Right atrium auricular region (tissue), 2 donors: Measurements from ENCODE around the gene STAC. TPM values are rescaled to one million over a fixed set of nuclear protein-coding genes. Genes with fewer than 3 reads are reported as not detected.

Source experiments
- DNase-seq: peaks from one replicate; pipeline ENCODE4 v3.0.0-alpha.2; 2019; ENCODE audit warnings: low spot score
- H3K27ac ChIP-seq, 2 donors: fragments of 200-600 bp; sonication (generic); 1 replicate in 1 of 2; 2 replicates in 1 of 2; pipeline ENCODE4 v1.5.1; 2016 to 2019
- H3K27me3 ChIP-seq, 2 donors: fragments of 200-600 bp; sonication (generic); one replicate each; pipeline versions ENCODE4 v1.5.1 to v1.6.0; 2017 to 2019
- H3K36me3 ChIP-seq: fragments of 200-600 bp; sonication (generic); one replicate; pipeline ENCODE4 v1.5.1; 2016
- H3K4me1 ChIP-seq, 2 donors: fragments of 200-600 bp; sonication (generic); one replicate each; pipeline versions ENCODE4 v1.5.1 to v1.6.0; 2017 to 2019
- H3K4me3 ChIP-seq, 2 donors: fragments of 200-600 bp; sonication (generic); 1 replicate in 1 of 2; 2 replicates in 1 of 2; pipeline ENCODE4 v1.5.1; 2017 to 2019; ENCODE audit warnings: mild to moderate bottlenecking in 1 of 2, moderate library complexity in 1 of 2
- H3K9me3 ChIP-seq, 2 donors: fragments of 200-600 bp; sonication (generic); one replicate each; pipeline ENCODE4 v1.5.1; 2019
- CTCF ChIP-seq, 2 donors: fragments of 200-600 bp; sonication (generic); IDR thresholded peaks; one replicate each; pipeline ENCODE4 v1.5.1; 2019; ENCODE audit warnings: antibody characterized with exemption in 2 of 2
- total RNA-seq, 2 donors: library from RNA; depleted of rRNA; stranded (reverse); fragments of >200 nt; gene quantifications; one replicate each; pipeline ENCODE4 v1.1.0, GENCODE V29; 2016

STAC gene
- total RNA-seq, 2 donors from 2014 or later = 0.33 TPM; not detected in 1

- no peak for TF ChIP-seq CTCF (IDR thresholded peaks at IDR 0.05)
These were observed 14.5 kb upstream of the STAC start for GRCh38 chr3:36365829-36366228.

GRCh38 chr3:36366308-36366707 is 14.0 kb upstream of the STAC start:
- TF ChIP-seq CTCF (IDR thresholded peaks at IDR 0.05) = no peak
- Histone ChIP-seq H3K4me1 (no peaks in the 10 kb centered on the region), H3K36me3 (no peaks in the 10 kb centered on the region), H3K9me3 (no peaks in the 10 kb centered on the region), H3K27ac (no peak overlapping the region), H3K4me3 (no peak overlapping the region), H3K27me3 (no peaks in the 10 kb centered on the region)
- no peak for DNase-seq

More at GRCh38 chr3:36365829-36366228, 14.5 kb upstream of the STAC start:
- Histone ChIP-seq H3K36me3 (no peaks in the 10 kb centered on the region), H3K27ac (no peak overlapping the region), H3K9me3 (no peaks in the 10 kb centered on the region), H3K27me3 (no peaks in the 10 kb centered on the region), H3K4me3 (no peak overlapping the region), H3K4me1 (no peaks in the 10 kb centered on the region)
- DNase-seq = no peak

- H3K36me3 ChIP-seq = no peaks in the 10 kb centered on the region
- H3K27me3 ChIP-seq = no peaks in the 10 kb centered on the region
- no peaks in the 10 kb centered on the region for H3K4me1 ChIP-seq
- TF ChIP-seq CTCF (IDR thresholded peaks at IDR 0.05) = no peak
- no peak overlapping the region for H3K27ac ChIP-seq
- DNase-seq = no peak
- H3K4me3 ChIP-seq = no peak overlapping the region
- H3K9me3 ChIP-seq = no peaks in the 10 kb centered on the region
These were observed 12.3 kb upstream of the STAC start for GRCh38 chr3:36367912-36368573.

DNA sequence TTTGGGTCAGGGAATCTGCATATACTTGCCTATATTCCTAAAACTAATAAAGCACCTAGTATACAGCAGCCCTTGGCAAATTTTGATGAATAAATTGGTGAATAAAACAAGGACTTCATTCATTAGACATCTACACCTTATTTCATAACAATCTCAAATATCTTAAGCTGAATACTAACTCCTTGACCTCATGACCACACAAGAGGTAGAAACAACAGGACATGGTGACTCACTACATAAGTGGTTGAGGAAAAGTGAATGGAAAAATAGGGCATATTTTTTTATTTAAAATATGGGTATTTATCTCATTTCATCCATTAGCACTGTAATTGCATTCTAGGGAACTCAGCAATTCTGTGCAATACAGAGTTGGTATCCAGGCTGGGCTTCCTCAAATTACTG is 7.8 kb upstream of the STAC start:
- H3K4me1 ChIP-seq = no peaks in the 10 kb centered on the region
- H3K27me3 ChIP-seq = no peaks in the 10 kb centered on the region
- H3K36me3 ChIP-seq = no peaks in the 10 kb centered on the region
- no peak for TF ChIP-seq CTCF (IDR thresholded peaks at IDR 0.05)
- H3K27ac ChIP-seq = no peak overlapping the region
- H3K9me3 ChIP-seq = no peaks in the 10 kb centered on the region
- DNase-seq = no peak
- no peak overlapping the region for H3K4me3 ChIP-seq

GRCh38 chr3:36373084-36373483 is 7.2 kb upstream of the STAC start:
- no peaks in the 10 kb centered on the region for H3K27me3 ChIP-seq
- H3K4me3 ChIP-seq = no peak overlapping the region
- H3K27ac ChIP-seq = no peak overlapping the region
- no peaks in the 10 kb centered on the region for H3K36me3 ChIP-seq
- H3K9me3 ChIP-seq = no peaks in the 10 kb centered on the region
- no peak for TF ChIP-seq CTCF (IDR thresholded peaks at IDR 0.05)
- no peak for DNase-seq
- H3K4me1 ChIP-seq = no peaks in the 10 kb centered on the region

DNA sequence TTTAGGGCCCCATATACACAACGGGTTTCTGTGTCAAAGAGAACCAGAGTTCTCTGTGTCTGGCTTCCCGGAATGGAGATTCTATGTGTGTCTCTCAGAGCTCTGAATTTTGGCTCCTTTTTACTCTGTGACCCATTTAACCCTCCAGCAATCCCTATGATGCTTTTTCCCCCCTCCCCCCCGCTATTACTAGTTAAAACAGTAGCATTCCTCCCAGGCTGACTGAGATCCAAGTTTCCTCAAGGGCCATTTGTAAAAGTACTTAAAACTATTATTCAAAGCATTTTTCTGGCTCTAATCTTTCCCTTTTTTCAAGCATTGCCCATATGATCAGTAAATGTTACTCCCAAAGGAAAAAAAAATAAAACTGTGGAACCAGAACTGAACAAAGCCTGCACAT is 6.6 kb upstream of the STAC start:
- Histone ChIP-seq H3K4me3 (no peak overlapping the region), H3K27ac (no peak overlapping the region), H3K4me1 (no peaks in the 10 kb centered on the region), H3K9me3 (no peaks in the 10 kb centered on the region), H3K27me3 (no peaks in the 10 kb centered on the region), H3K36me3 (no peaks in the 10 kb centered on the region)
- TF ChIP-seq CTCF (IDR thresholded peaks at IDR 0.05) = no peak
- DNase-seq = no peak
